ENCODE results near the gene NEURL1. TPM values are rescaled to one million over a fixed set of nuclear protein-coding genes. Genes with fewer than 3 reads are reported as not detected.
A peak's percentile ranks its signal among the peaks of the same experiment; 100 is the strongest.

NEURL1 gene
- total RNA-seq, 1 donor from 2014 or later = 0.54 TPM

GRCh38 chr10:103491729-103492364 is 1.7 kb upstream of the NEURL1 start:
- Mint-ChIP-seq H3K4me1 (peaks cover 25% of the 10 kb centered on the region), H3K36me3 (no peaks in the 10 kb centered on the region), H3K9me3 (no peaks in the 10 kb centered on the region), H3K27me3 (ENCODE audit: low read depth) (peaks cover 54% of the 10 kb centered on the region), H3K27ac (peak overlapping the region; percentile 17), H3K4me3 (peak overlapping the region; percentile 76)
- TF ChIP-seq CTCF (IDR thresholded peaks at IDR 0.05; ENCODE audit: unreplicated experiment) = no peak
- DNase-seq (ENCODE audit: low spot score in 2 of 2, unreplicated experiment in 2 of 2) = no peak

- Mint-ChIP-seq H3K9me3 (no peaks in the 10 kb centered on the region), H3K4me3 (peak overlapping the region; percentile 76), H3K4me1 (peaks cover 25% of the 10 kb centered on the region), H3K27ac (no peak overlapping the region), H3K27me3 (ENCODE audit: low read depth) (peaks cover 63% of the 10 kb centered on the region), H3K36me3 (no peaks in the 10 kb centered on the region)
- TF ChIP-seq CTCF (IDR thresholded peaks at IDR 0.05; ENCODE audit: unreplicated experiment) = no peak
- DNase-seq (ENCODE audit: low spot score in 2 of 2, unreplicated experiment in 2 of 2) = no peak
Measured at GRCh38 chr10:103492655-103493261, 747 bp upstream of the NEURL1 start.

GRCh38 chr10:103493916-103494877 is 692 bp downstream of the NEURL1 start:
- H3K4me3 Mint-ChIP-seq = peak overlapping the region; percentile 68
- TF ChIP-seq CTCF (IDR thresholded peaks at IDR 0.05; ENCODE audit: unreplicated experiment) = no peak
- no peaks in the 10 kb centered on the region for H3K9me3 Mint-ChIP-seq
- H3K27me3 Mint-ChIP-seq (ENCODE audit: low read depth) = peaks cover 69% of the 10 kb centered on the region
- DNase-seq (ENCODE audit: low spot score in 2 of 2, unreplicated experiment in 2 of 2) = no peak
- H3K4me1 Mint-ChIP-seq = peaks cover 25% of the 10 kb centered on the region
- H3K36me3 Mint-ChIP-seq = no peaks in the 10 kb centered on the region
- H3K27ac Mint-ChIP-seq = no peak overlapping the region

- Mint-ChIP-seq H3K27ac (no peak overlapping the region), H3K4me3 (peak overlapping the region; percentile 68), H3K36me3 (no peaks in the 10 kb centered on the region), H3K27me3 (ENCODE audit: low read depth) (peaks cover 77% of the 10 kb centered on the region), H3K4me1 (peaks cover 24% of the 10 kb centered on the region), H3K9me3 (no peaks in the 10 kb centered on the region)
- DNase-seq (ENCODE audit: low spot score in 2 of 2, unreplicated experiment in 2 of 2) = no peak
- no peak for TF ChIP-seq CTCF (IDR thresholded peaks at IDR 0.05; ENCODE audit: unreplicated experiment)
Measured at GRCh38 chr10:103495321-103495720, 1.8 kb downstream of the NEURL1 start.

- Mint-ChIP-seq H3K27me3 (ENCODE audit: low read depth) (peaks cover 85% of the 10 kb centered on the region), H3K36me3 (no peaks in the 10 kb centered on the region), H3K27ac (no peak overlapping the region), H3K9me3 (no peaks in the 10 kb centered on the region), H3K4me3 (no peak overlapping the region), H3K4me1 (peaks cover 13% of the 10 kb centered on the region)
- TF ChIP-seq CTCF (IDR thresholded peaks at IDR 0.05; ENCODE audit: unreplicated experiment) = no peak
- DNase-seq (ENCODE audit: low spot score in 2 of 2, unreplicated experiment in 2 of 2) = no peak
Measured at GRCh38 chr10:103497161-103497915, 3.8 kb downstream of the NEURL1 start.

Data from mesothelial cell of epicardium (in vitro differentiated cells).